HepG2 (cell line): ENCODE results near the gene GMFB. TPM values are rescaled to one million over a fixed set of nuclear protein-coding genes. Genes with fewer than 3 reads are reported as not detected.

Experiments used
- AHR ChIP-seq: IDR thresholded peaks from 2 replicates; pipeline ENCODE4 v1.6.1; 2018; ENCODE audit warnings: missing genetic modification reagents, missing compliant biosample characterization
- ATRX ChIP-seq: sonication (generic); formaldehyde crosslinking; IDR thresholded peaks from 2 replicates; pipeline ENCODE4 v1.4.0; 2020; ENCODE audit warnings: missing genetic modification reagents, borderline replicate concordance
- E2F5 ChIP-seq: sonication (generic); formaldehyde crosslinking; conservative IDR thresholded peaks from 2 replicates; pipeline ENCODE4 v1.4.0; 2020; ENCODE audit warnings: missing genetic modification reagents
- FOXA1 ChIP-seq, 2 experiments: fragments of 450-650 bp in 1 of 2; sonication (generic) in 1 of 2; formaldehyde crosslinking in 1 of 2; IDR thresholded peaks; 2 replicates each; pipeline versions ENCODE4 v1.4.0 to v1.6.1; 2016 to 2020; ENCODE audit warnings: missing genetic modification reagents in 1 of 2
- GLI4 ChIP-seq: sonication (generic); formaldehyde crosslinking; IDR thresholded peaks from 2 replicates; pipeline ENCODE4 v1.5.1; 2020; ENCODE audit warnings: missing genetic modification reagents, mild to moderate bottlenecking, moderate library complexity, borderline replicate concordance
- MEIS2 ChIP-seq: sonication (generic); formaldehyde crosslinking; IDR thresholded peaks from 2 replicates; pipeline ENCODE4 v1.9.0; 2021; ENCODE audit warnings: mild to moderate bottlenecking, missing genetic modification reagents
- NR2F6 ChIP-seq, 2 experiments: IDR thresholded peaks; 2 replicates each; pipeline ENCODE4 v1.6.1; 2016; ENCODE audit warnings: antibody characterized with exemption in 1 of 2, mild to moderate bottlenecking in 1 of 2
- RCOR2 ChIP-seq: IDR thresholded peaks from 2 replicates; pipeline ENCODE4 v1.6.1; 2016; ENCODE audit warnings: missing biosample characterization, missing genetic modification reagents
- SPEN ChIP-seq: sonication (generic); formaldehyde crosslinking; IDR thresholded peaks from 2 replicates; pipeline ENCODE4 v1.5.1; 2020; ENCODE audit warnings: low read depth, mild to moderate bottlenecking, missing genetic modification reagents
- TARDBP ChIP-seq: sonication (generic); formaldehyde crosslinking; IDR thresholded peaks from 2 replicates; pipeline ENCODE4 v1.8.0; 2022; ENCODE audit warnings: mild to moderate bottlenecking, missing genetic modification reagents
- U2AF2 ChIP-seq: fragments of 200-400 bp; formaldehyde crosslinking; IDR thresholded peaks from 2 replicates; pipeline ENCODE4 v1.6.1; 2017; ENCODE audit warnings: low read depth, mild to moderate bottlenecking, low read length
- ZFP91 ChIP-seq: sonication (generic); formaldehyde crosslinking; IDR thresholded peaks from 2 replicates; pipeline ENCODE4 v1.9.0; 2022; ENCODE audit warnings: missing genetic modification reagents, mild to moderate bottlenecking, borderline replicate concordance
- ZNF264 ChIP-seq: sonication (generic); formaldehyde crosslinking; IDR thresholded peaks from 2 replicates; pipeline ENCODE4 v1.4.0; 2020; ENCODE audit warnings: missing genetic modification reagents
- ZNF501 ChIP-seq: sonication (generic); formaldehyde crosslinking; IDR thresholded peaks from 2 replicates; pipeline ENCODE4 v1.5.1; 2020; ENCODE audit warnings: mild to moderate bottlenecking, moderate library complexity, missing genetic modification reagents
- ZNF724P ChIP-seq: sonication (generic); formaldehyde crosslinking; IDR thresholded peaks from 2 replicates; pipeline ENCODE4 v1.8.0; 2022; ENCODE audit warnings: missing genetic modification reagents, borderline replicate concordance
- ZNF780A ChIP-seq: sonication (generic); formaldehyde crosslinking; IDR thresholded peaks from 2 replicates; pipeline ENCODE4 v1.8.0; 2022; ENCODE audit warnings: mild to moderate bottlenecking, missing genetic modification reagents, moderate library complexity
- ZNF883 ChIP-seq: sonication (generic); formaldehyde crosslinking; IDR thresholded peaks from 2 replicates; pipeline ENCODE4 v1.5.1; 2020; ENCODE audit warnings: mild to moderate bottlenecking, missing genetic modification reagents; ENCODE audit errors: not compliant biosample characterization
- polyA plus RNA-seq, 8 experiments: library from polyadenylated mRNA; depleted of rRNA in 3 of 8; stranded (reverse) in 7 of 8; unstranded in 1 of 8; fragments of >200 nt; fragmentation: Illumina TruSeq in 4 of 8; extraction: Trizol in 4 of 8; gene quantifications; 2 replicates each; pipeline versions ENCODE4 v1.2.1 to v1.2.3, GENCODE V29; 2011 to 2016; ENCODE audit warnings: low read depth in 4 of 8, missing spikeins in 1 of 8, mixed read lengths in 1 of 8; ENCODE audit not compliant: insufficient read depth in 1 of 8
- total RNA-seq, 5 experiments: library from RNA; depleted of rRNA; stranded (reverse); fragments of >200 nt; fragmentation: Illumina TruSeq; extraction: Trizol; gene quantifications; 2 replicates each; pipeline ENCODE4 v1.2.3, GENCODE V29; 2016; ENCODE audit warnings: low read depth in 1 of 5
- TF ChIP-seq, protein P1 (sequence below): sonication (generic); formaldehyde crosslinking; IDR thresholded peaks from 2 replicates; pipeline ENCODE4 v1.4.0; 2020; ENCODE audit warnings: missing genetic modification reagents
- TF ChIP-seq, protein P2 (sequence below): IDR thresholded peaks from 2 replicates; pipeline ENCODE4 v1.6.1; 2016; ENCODE audit warnings: missing genetic modification reagents, missing compliant biosample characterization

GMFB gene
- total and polyA plus RNA-seq, 2 of the 13 experiments (the other 11 are each of a cell fraction or from before 2014, with no cell fraction given): 17.3 to 68.2 TPM

DNA sequence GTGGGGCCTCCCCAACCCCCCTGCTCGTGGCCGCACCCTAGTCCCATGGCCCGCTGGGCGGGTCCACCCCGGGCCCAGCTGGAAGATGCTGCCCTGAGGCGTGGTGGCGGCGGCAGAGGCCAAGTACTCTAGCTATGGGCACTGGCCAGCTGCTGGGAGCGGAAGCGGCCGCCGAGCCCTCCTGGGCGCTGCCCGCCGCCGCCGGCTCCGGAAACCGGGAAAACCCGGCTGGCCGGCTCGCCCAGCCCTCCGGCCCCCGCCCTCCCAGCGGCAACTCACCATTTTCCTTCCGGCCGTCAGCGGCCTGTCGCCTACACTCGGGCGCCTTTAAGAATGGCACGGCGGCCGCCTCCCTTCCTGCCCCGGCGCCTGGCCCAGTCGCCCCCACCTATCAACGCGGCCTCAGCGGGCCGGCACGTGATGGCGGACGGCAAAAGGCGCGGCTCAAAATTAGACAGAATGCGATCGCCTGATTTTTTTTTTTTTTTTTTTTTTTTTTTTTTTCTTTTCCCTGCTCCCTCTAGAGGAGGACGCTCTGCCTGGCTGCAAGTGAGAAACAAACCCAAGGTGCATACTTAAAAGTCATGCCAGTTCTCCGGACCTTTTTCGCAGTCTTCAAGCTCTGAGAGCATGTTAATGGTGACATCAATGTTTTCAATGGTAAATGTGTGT is at the start of gene GMFB (continued):
- TF ChIP-seq, protein P1, sequence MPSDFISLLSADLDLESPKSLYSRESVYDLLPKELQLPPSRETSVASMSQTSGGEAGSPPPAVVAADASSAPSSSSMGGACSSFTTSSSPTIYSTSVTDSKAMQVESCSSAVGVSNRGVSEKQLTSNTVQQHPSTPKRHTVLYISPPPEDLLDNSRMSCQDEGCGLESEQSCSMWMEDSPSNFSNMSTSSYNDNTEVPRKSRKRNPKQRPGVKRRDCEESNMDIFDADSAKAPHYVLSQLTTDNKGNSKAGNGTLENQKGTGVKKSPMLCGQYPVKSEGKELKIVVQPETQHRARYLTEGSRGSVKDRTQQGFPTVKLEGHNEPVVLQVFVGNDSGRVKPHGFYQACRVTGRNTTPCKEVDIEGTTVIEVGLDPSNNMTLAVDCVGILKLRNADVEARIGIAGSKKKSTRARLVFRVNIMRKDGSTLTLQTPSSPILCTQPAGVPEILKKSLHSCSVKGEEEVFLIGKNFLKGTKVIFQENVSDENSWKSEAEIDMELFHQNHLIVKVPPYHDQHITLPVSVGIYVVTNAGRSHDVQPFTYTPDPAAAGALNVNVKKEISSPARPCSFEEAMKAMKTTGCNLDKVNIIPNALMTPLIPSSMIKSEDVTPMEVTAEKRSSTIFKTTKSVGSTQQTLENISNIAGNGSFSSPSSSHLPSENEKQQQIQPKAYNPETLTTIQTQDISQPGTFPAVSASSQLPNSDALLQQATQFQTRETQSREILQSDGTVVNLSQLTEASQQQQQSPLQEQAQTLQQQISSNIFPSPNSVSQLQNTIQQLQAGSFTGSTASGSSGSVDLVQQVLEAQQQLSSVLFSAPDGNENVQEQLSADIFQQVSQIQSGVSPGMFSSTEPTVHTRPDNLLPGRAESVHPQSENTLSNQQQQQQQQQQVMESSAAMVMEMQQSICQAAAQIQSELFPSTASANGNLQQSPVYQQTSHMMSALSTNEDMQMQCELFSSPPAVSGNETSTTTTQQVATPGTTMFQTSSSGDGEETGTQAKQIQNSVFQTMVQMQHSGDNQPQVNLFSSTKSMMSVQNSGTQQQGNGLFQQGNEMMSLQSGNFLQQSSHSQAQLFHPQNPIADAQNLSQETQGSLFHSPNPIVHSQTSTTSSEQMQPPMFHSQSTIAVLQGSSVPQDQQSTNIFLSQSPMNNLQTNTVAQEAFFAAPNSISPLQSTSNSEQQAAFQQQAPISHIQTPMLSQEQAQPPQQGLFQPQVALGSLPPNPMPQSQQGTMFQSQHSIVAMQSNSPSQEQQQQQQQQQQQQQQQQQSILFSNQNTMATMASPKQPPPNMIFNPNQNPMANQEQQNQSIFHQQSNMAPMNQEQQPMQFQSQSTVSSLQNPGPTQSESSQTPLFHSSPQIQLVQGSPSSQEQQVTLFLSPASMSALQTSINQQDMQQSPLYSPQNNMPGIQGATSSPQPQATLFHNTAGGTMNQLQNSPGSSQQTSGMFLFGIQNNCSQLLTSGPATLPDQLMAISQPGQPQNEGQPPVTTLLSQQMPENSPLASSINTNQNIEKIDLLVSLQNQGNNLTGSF (CRISPR knock-in tag): no peak; the same call in 1 of the 2 replicates
- TF ChIP-seq U2AF2: 0 out of 2 replicates have a peak, but pooled peaks have one; percentile 24
- no peak for TF ChIP-seq AHR (CRISPR knock-in tag)
- peak; percentile 99 for TF ChIP-seq ZFP91 (CRISPR knock-in tag)
- no peak for TF ChIP-seq ATRX (CRISPR knock-in tag)
- TF ChIP-seq ZNF501: peak; percentile 97
- TF ChIP-seq ZNF724P (CRISPR knock-in tag): no peak
- TF ChIP-seq FOXA1 (IDR thresholded peaks at IDR 0.05): no peak
- TF ChIP-seq FOXA1 (CRISPR knock-in tag; IDR thresholded peaks at IDR 0.05): no peak
- peak; percentile 67 for TF ChIP-seq ZNF883
- peak; percentile 52 for TF ChIP-seq MEIS2 (CRISPR knock-in tag)
- no peak for TF ChIP-seq ZNF780A (CRISPR knock-in tag)
- TF ChIP-seq, protein P2, sequence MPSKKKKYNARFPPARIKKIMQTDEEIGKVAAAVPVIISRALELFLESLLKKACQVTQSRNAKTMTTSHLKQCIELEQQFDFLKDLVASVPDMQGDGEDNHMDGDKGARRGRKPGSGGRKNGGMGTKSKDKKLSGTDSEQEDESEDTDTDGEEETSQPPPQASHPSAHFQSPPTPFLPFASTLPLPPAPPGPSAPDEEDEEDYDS: 0 out of 2 replicates have a peak, but pooled peaks have one; percentile 47
- no peak; the same call in 1 of the 2 replicates for TF ChIP-seq ZNF264 (CRISPR knock-in tag)
- no peak for TF ChIP-seq E2F5
- no peak for TF ChIP-seq RCOR2
- no peak for TF ChIP-seq GLI4
- TF ChIP-seq NR2F6 (IDR thresholded peaks at IDR 0.05): no peak
- no peak for TF ChIP-seq NR2F6 (CRISPR knock-in tag; IDR thresholded peaks at IDR 0.05)
- peak; percentile 80; the same call in 1 of the 2 replicates for TF ChIP-seq TARDBP
- TF ChIP-seq SPEN (CRISPR knock-in tag): peak; percentile 73; the same call in 1 of the 2 replicates
